GM19397 (cell line): ENCODE measurements around the gene NUP133.
"Not testable (repeated sequence)": the region's sequence is repeated elsewhere in the genome, so short reads cannot be mapped to it uniquely, and the experiment has no call there.

Experiments
- ATAC-seq: cut with Tn5 transposase; IDR thresholded peaks from one replicate; pipeline ENCODE4 v1.9.1; 2021; ENCODE audit warnings: mild to moderate bottlenecking, moderate library complexity; ENCODE audit not compliant: unreplicated experiment

The NUP133 gene

DNA sequence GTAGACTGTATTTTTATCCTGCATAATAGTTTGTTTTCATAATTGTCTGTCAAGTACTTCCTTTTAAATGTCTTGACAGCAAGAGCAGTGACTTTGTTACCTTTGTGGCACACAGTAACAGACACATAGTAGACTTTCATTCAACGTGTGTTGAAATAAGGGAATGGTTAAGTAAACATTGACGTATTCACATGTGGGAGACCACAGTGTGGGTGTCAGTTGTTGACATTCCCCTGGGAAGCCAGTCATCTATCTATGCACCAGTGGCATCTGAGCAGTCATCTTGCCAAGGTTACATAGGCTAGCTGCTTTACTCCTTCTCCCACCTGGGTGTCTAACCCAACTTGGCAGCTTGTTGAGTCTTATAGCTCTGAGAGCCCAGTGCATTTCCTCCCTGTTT lies 1.4 kb upstream of the NUP133 start:
- ATAC-seq, result no peak

DNA sequence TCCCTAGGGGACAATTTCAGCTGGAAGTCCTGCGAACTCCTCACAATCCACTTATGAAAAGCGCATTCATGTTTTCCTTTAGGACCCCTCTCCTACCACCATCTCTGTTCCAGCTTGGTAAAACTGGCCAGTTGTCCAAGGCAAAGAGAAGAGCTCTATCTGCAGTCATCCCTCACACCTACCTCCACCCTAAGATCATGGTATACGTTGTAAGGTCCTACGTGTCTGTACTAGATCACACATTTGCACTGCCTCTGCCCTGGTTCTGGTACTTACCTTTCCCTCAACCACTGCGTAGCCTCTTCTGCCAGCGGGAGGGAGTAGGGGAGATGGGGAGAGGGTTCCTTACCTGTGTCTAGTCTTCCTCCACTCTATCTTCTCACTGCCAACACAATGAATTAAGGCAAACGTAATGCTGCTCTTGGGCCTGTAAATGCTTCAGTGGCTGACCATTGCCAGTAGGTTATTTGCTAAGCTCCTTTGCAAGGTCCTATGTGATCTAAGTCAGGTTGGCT lies 739 bp upstream of the NUP133 start:
- ATAC-seq, result no peak

DNA sequence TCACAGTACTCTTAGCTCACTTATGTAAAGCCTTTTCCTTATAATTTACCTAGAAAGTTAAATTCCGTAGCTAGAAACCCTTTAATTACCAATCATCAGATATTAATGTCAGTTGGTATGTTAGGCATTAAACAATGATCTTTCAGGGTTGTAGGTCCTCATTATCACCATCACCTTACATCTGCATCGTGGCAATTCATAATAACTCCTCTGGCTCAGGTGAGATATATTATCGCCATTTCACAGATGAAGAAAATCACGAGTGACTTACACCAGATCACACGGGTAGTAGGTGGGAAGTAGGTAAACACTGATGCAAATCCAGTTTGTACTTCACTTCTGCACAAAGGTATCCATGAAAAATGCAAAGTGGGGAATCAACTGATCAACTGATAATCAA lies 639 bp downstream of the NUP133 start:
- peak; percentile 5 for ATAC-seq

DNA sequence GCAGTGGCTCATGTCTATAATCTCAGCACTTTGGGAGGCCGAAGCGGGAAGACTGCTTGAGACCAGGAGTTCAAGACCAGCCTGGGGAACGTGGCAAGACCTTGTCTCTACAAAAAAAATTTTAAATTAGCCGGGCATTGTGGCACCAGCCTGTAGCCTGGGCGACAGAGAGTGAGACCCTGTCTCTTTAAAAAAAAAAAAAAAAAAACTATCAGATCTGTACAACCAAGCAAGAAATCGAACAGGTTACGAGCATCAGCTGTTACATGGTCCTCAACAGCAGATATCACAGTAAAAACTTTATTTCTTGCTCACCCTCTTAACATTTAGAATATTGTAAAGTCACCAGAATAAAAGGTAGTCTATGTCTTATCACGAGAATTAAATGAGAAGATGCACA lies 1.5 kb downstream of the NUP133 start:
- no peak for ATAC-seq

DNA sequence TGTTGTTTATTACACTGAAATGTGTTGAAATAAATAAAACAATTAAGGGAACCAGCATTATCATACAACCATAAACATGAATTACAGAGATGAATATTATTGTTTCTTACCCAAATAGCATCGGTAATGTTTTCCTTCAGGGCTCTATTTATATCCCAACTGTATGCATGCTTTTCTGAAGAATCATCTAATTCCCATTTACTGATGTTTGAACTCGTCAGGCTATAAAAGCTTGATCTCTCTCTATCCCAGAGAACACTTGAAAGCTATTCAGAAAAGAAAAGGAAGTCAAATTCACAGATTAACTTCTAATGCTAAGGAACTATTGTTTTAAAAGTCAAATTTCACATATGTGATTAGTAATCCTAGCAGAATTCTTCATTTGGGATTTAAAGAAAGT lies 12.4 kb downstream of the NUP133 start:
- no peak for ATAC-seq

DNA sequence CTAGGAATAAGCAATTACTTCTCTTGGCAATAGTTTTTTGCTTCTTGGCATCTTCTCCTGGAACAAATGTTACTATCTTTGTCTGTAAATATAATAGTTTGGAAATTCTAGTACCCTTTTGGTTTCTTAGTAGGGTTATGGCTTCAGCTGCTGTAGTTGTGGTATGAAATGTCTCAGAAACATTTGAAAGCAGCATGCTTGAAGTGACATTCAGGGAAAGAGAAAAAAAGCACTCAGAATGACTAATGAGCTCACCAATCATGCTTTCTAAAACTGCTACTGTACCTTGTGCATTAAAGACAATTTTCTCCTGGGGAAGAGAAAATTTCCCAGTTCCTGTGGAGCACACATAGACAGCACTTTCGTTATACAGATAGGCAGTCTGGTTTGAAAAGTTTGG lies 21.0 kb downstream of the NUP133 start:
- no peak for ATAC-seq

DNA sequence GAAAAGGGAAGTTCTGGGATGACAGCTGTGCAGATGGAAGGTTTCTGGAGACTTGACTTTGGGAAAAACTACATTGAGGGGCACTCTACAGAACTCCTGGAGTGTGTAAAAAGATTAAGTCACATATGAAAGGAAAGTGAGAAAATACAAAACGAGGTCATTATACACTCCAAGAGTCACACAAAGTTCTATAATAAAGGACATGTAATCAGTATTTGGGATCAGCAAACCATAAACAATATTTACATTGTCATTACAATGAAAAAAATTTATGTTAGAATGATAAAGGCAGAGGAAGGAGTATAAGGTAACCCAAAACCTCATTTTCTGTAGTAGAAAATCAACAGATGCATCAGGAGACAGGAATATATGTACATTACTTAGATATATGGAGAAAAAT lies 22.8 kb downstream of the NUP133 start:
- no peak for ATAC-seq

DNA sequence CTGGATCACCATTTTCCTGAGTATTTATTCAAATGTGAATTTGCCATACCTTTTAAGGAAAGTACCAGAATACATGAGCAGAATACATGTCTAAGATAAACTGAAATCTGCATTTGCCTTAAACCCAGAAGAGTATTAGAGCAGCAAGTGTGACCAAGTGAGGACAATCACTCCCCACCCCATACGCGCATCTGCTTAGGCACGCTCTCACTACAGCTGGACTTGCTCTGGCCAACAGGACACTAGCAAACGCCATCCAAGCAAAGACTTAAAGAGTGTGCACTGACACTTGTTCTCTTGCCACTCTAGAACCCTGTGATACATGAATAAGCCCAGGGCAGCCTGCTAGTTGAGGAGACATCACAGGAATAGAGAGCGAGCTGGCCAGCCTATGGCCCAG lies 25.6 kb downstream of the NUP133 start:
- ATAC-seq, result no peak

DNA sequence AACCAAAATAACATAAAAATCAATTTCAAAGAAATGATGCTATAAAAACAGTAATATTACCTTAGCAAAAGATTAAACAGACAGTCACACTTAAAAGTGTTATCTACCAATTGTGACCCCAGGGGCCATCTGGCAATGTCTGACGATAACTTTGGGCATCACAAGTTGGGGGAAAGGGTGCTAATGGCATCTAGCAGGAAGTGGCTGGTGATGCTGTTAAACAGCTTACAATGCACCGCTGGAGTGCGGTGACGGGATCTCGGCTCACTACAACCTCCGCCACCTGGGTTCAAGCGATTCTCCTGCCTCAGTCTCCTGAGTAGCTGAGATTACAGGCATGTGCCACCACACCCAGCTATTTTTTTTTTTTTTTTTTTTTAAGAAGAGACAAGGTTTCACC lies 27.6 kb downstream of the NUP133 start:
- no peak for ATAC-seq

DNA sequence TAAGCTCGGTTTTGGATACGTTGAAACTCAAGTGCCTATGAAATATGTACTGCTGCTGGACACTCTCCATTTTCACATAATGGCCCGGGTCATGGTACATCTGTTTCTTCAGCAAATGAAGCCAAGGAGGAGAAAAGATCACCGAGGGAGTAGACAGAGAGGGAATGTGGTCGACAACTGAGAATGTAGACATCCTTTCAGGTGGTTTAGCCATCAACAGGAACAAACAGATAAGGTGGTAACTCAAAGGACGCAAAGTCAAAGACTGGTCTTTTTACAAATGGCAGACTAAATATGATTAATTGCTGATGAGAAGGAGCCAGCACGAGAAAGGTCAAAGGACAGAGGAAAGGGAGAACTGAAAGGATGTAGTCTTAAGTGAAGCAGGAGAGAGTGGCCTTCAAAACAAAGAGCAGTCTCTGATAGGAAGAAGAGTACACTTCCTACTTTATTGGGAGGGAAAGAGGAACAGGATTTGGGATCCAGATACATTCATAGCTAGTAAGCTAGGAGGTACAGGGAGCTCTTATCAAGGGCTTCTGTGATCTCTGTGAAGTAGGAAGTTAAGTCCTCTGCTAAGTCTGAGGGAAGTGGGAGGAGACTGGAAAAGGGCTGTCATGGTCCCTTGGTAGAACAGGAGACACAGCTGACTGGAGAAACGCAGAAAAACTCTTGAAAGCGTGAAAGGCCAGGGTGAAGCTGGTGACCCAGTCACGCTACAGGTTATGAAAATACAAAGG lies 28.3 kb downstream of the NUP133 start:
- peak; percentile 81 for ATAC-seq

DNA sequence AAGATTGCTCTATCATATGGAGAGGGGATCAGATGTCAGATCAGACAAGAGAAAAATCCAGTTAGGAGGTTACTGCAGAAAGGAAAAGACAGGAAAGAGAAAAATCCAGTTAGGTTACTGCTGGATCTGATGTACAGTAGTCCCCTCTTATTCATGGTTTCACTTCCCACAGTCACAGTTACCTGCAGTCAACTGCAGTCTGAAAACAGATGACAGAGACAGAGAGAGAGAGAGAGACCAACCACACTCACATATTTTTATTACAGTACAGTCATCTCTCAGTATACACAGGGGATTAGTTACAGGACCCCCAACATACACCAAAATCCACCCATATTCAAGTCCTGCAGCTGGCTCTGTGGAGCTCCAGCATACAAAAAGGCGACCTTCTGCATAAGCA lies 29.3 kb downstream of the NUP133 start:
- peak; percentile 61 for ATAC-seq

DNA sequence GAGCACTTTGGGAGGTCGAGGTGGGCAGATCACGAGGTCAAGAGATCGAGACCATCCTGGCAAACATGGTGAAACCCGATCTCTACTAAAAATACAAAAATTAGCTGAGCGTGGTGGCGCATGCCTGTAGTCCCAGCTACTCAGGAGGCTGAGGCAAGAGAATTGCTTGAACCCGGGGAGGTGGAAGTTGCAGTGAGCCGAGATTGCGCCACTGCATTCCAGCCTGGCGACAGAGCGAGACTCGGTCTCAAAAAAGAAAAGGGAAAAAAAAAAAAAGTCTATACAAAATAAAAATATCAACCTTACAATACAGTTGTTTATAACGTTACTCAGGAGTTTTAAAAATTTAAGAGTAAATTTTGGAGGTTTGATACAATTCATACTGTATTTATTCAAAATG lies 32.3 kb downstream of the NUP133 start:
- ATAC-seq, result not testable (repeated sequence)

DNA sequence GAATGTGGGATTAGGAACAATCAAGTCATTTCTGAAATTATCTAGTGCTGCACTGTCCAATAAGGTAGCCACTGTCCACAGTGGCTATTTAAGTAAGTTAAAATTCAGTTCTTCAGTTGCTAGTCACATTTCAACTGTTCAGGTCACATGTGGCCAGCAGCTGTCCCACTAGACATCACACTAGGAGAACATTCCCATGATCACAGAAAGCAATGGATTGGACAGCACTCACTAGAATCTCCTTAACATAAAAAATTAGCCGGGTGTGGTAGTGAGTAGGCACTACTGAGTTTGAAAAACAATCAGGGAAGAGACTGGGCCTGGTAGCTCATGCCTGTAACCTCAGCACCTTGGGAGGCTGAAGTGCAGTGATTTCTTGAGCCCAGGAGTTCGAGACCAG lies 33.6 kb downstream of the NUP133 start:
- no peak for ATAC-seq

DNA sequence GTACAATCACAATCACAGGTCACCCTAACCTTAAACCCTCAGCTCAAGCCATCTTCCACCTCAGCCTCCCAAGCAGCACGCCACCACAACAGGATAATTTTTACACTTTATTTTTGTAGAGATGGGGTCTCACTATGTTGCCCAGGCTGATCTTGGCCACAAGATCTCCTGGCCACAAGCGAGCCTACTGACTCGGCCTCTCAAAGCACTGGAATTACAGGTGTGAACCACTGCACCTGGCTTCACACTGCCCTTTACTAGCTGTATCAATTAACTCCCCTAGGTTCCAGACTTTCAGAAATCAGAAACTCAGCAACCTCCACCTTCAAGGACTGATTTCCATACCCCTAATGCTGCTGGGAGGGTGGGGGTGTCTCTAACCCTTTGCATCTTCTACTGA lies 37.0 kb downstream of the NUP133 start:
- ATAC-seq, result no peak

DNA sequence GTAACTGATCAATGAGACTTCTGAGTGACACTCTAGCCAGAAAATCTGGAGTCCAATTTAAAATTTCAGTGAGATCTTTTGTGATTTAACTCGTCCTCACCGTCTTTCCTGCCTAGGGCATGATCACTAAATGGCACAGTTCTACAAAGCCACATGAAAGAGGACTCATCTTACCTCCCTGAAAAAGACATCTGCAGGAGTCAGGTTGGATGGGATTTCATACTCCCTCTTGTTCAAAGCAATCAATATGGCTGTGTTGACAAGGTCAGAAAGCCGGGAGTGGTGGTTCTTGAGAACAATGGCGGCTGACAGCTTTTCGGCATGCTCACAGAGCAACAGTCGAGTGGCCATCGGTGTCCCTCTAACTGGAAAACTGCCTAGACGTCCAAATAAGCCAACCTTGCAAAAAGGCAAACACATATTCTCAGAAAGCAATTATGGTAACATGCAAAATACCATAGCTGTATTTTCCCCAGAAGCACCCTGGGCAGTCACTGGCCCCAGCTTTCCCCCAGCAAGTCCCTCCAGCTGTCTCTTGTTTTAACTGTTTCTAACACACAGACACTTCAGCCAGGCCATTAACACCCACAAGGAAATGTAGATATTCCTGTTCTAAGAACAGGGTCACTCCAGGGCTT lies 37.6 kb downstream of the NUP133 start:
- no peak for ATAC-seq

DNA sequence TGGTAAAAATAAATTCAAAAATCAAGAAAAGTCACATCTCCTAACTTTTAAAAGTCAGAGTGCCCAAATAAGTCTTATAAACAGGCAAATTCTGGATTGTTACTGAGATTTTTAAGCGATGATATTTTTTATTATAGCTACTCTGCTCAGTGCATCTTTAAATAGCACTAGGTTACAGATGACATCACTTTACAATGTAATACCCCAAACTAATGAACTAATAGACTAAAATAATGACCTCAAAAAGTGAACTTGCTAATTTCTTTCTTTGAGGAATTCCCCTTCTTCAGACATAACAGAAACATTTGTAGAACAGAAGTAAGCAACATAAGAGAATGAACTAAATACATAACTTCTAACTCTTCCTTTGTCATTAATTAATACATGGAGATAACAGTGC lies 41.3 kb downstream of the NUP133 start:
- no peak for ATAC-seq

DNA sequence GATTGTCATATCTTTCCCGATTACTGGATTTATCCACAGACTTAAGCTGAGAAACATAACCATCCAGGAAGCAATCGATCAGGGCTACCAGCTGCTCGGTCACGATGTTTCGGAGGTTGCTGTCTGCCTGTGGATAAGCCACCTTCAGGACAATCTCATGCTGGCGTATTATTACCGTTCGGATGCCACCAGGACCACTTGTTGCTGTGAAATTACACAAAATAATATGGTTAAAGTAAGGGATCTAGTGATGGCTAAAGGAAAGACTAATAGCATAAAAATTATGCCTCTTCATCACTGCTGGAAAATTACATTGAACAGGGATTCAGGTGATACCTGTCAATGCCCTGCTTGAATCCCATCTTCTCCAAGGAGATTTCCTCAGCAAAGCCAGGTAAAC lies 43.5 kb downstream of the NUP133 start:
- no peak for ATAC-seq

DNA sequence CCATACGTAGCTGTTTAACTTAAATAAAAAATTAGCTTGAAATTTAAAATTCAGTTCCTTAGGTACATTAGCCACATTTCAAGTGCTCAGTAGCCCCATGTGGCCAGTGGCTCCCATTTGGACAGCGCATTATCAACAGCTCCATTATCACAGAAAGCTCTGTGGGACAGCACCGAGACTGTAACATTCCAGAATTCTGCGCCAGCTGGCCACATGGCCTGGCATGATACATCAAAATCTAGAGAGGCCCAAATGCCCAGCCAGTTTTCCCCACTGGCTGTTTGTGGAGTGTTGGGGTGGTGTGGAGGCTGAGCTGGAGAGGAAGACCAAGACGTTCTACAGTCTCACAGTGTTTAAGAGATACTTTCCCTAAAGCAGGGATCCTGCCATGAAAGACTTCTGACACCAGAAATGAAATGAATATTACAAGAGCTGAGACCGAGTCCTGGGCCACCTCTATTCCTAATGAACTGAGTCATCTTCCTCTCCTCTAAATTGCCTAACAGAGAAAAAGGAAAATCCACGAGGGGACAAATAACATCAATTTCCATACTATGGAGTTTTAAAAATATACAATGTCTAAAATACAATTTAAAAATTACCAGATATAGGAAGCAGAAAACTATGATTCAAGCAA lies 47.0 kb downstream of the NUP133 start:
- no peak for ATAC-seq

DNA sequence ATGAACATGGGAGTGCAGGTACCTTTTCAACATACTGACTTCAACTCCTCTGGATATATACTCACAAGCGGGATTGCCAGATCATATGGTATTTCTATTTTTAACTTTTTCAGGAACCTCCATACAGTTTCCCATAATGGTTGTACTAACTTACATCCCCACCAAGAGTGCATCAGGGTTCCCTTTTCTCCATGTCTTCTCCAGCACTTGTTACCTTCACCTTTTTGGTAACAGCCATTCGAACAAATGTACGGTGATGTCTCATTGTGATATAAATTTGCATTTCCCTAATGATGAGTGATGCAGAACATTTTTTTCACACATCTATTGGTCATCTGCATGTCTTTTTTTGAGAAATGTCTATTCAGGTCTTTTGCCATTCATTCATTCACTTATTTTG lies 48.3 kb downstream of the NUP133 start:
- ATAC-seq, result no peak

DNA sequence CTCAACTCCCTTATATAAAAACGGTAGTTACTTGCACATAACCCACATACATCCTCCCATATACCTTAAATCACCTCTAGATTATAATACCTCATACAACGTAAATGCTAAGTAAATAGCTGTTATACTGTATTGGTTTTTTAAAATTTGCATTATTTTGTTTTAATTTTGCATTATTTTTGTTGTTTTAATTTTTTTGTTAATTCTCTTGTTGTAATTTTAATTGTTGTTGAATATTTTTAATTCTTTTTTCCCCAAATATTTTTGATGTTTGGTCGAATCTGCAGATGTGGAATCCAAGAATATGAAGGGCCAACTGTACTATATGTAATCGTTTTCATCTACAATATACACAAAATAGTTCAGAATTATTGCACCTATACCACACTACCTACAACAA lies 50.7 kb downstream of the NUP133 start:
- no peak for ATAC-seq

DNA sequence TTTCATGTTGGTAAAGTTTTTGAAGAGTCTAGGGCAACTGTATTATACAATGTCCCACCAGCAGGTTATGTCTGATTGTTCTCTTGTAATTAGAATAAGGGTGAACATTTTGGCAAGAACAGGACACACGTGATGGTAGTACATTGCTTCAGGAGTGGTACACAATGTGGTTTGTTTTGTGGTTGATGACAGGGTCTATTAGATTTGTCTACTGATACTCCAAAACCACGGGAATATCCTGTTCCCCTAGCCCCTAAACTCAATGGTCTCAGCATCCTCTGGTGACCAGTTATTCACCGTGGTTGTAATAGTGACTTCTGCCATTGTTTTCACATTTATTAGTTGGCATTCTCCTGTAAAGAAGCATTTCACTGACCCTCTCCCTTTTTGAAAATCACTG lies 52.1 kb downstream of the NUP133 start:
- ATAC-seq, result no peak

DNA sequence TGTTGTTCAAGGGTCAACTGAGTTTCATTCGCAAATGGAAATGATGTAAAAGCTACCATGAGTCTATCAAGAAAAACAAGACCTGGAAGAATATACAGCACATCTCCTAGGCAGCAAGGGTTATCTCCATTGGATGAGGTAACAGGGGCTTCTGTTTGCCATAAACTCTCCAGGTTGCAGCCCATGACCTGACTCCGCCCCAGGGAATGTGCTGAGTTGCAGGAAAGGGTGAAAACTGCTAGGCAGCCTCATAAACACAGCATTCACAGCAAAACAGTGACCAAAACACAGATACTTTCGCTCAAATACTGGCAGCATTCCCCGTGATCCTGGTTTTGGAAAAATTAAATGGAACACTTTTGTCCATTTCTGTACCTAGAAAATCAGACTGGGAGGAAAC lies 54.1 kb downstream of the NUP133 start:
- ATAC-seq, result no peak
